Mucosa of rectum (tissue), 2 donors: Measurements from ENCODE around the gene GLTP.

Experiments used
- H3K27ac ChIP-seq, 2 donors: one replicate each; pipeline ENCODE4 v1.7.0; 2013; ENCODE audit warnings: inconsistent platforms in 2 of 2, low read depth in 2 of 2, low read length in 2 of 2
- H3K27me3 ChIP-seq, 2 donors: one replicate each; pipeline ENCODE4 v1.7.0; 2013; ENCODE audit warnings: low read length in 2 of 2; ENCODE audit not compliant: control insufficient read depth in 2 of 2, insufficient read depth in 2 of 2
- H3K36me3 ChIP-seq, 2 donors: one replicate each; pipeline ENCODE4 v1.7.0; 2013; ENCODE audit warnings: low read length in 2 of 2; ENCODE audit not compliant: control insufficient read depth in 2 of 2, insufficient read depth in 2 of 2
- H3K4me1 ChIP-seq, 2 donors: one replicate each; pipeline ENCODE4 v1.7.0; 2013; ENCODE audit warnings: low read length in 2 of 2, mild to moderate bottlenecking in 1 of 2; ENCODE audit not compliant: control insufficient read depth in 2 of 2, insufficient read depth in 2 of 2
- H3K4me3 ChIP-seq, 2 donors: one replicate each; pipeline ENCODE4 v1.7.0; 2013; ENCODE audit warnings: low read length in 2 of 2
- H3K9ac ChIP-seq, 2 donors: one replicate each; pipeline ENCODE4 v1.7.0; 2013; ENCODE audit warnings: low read length in 2 of 2, low read depth in 1 of 2, mild to moderate bottlenecking in 1 of 2
- H3K9me3 ChIP-seq, 2 donors: one replicate each; pipeline ENCODE4 v1.7.0; 2013; ENCODE audit warnings: low read length in 2 of 2; ENCODE audit not compliant: control insufficient read depth in 2 of 2
- donor health status: healthy.
- donor health status: Normal muscosa, but diverticular disease.

The GLTP gene

GRCh38 chr12:109815225-109815624, 65.1 kb downstream of the GLTP start:
- H3K4me3 ChIP-seq: no peak overlapping the region
- H3K36me3 ChIP-seq: no peaks in the 10 kb centered on the region
- peaks cover 0 to 2% of the 10 kb centered on the region in 2 donors for H3K27me3 ChIP-seq
- H3K9me3 ChIP-seq: no peaks in the 10 kb centered on the region
- H3K27ac ChIP-seq: no peak overlapping the region
- H3K9ac ChIP-seq: no peak overlapping the region
- H3K4me1 ChIP-seq: no peaks in the 10 kb centered on the region

- H3K27me3 ChIP-seq: no peaks in the 10 kb centered on the region
- no peaks in the 10 kb centered on the region for H3K4me1 ChIP-seq
- H3K4me3 ChIP-seq: no peak overlapping the region
- no peaks in the 10 kb centered on the region for H3K9me3 ChIP-seq
- no peak overlapping the region for H3K27ac ChIP-seq
- H3K36me3 ChIP-seq: no peaks in the 10 kb centered on the region
- no peak overlapping the region for H3K9ac ChIP-seq
These were observed 65.7 kb downstream of the GLTP start for GRCh38 chr12:109814600-109815150.

- H3K4me3 ChIP-seq: no peak overlapping the region
- no peaks in the 10 kb centered on the region for H3K9me3 ChIP-seq
- no peaks in the 10 kb centered on the region for H3K36me3 ChIP-seq
- no peak overlapping the region for H3K9ac ChIP-seq
- H3K27me3 ChIP-seq: no peaks in the 10 kb centered on the region
- no peak overlapping the region for H3K27ac ChIP-seq
- H3K4me1 ChIP-seq: no peaks in the 10 kb centered on the region
These were observed 66.4 kb downstream of the GLTP start for GRCh38 chr12:109813810-109814416.

GRCh38 chr12:109811624-109811995, 68.7 kb downstream of the GLTP start:
- no peak overlapping the region for H3K27ac ChIP-seq
- no peaks in the 10 kb centered on the region for H3K27me3 ChIP-seq
- H3K9ac ChIP-seq: no peak overlapping the region
- no peaks in the 10 kb centered on the region for H3K9me3 ChIP-seq
- H3K4me1 ChIP-seq: no peaks in the 10 kb centered on the region
- H3K36me3 ChIP-seq: no peaks in the 10 kb centered on the region
- H3K4me3 ChIP-seq: no peak overlapping the region

- H3K4me3 ChIP-seq: no peak overlapping the region
- no peak overlapping the region for H3K9ac ChIP-seq
- H3K27me3 ChIP-seq: no peaks in the 10 kb centered on the region
- H3K27ac ChIP-seq: no peak overlapping the region
- no peaks in the 10 kb centered on the region for H3K4me1 ChIP-seq
- H3K36me3 ChIP-seq: no peaks in the 10 kb centered on the region
- H3K9me3 ChIP-seq: no peaks in the 10 kb centered on the region
These were observed 69.3 kb downstream of the GLTP start for GRCh38 chr12:109810954-109811623.

GRCh38 chr12:109808876-109809646, 71.3 kb downstream of the GLTP start:
- Histone ChIP-seq H3K27me3 (no peaks in the 10 kb centered on the region), H3K27ac (no peak overlapping the region), H3K9me3 (no peaks in the 10 kb centered on the region), H3K4me1 (no peaks in the 10 kb centered on the region), H3K4me3 (no peak overlapping the region), H3K36me3 (no peaks in the 10 kb centered on the region), H3K9ac (no peak overlapping the region)

- Histone ChIP-seq H3K4me3 (no peak overlapping the region), H3K36me3 (no peaks in the 10 kb centered on the region), H3K27ac (no peak overlapping the region), H3K4me1 (no peaks in the 10 kb centered on the region), H3K27me3 (no peaks in the 10 kb centered on the region), H3K9me3 (no peaks in the 10 kb centered on the region), H3K9ac (no peak overlapping the region)
These were observed 72.2 kb downstream of the GLTP start for GRCh38 chr12:109807954-109808643.

GRCh38 chr12:109804820-109805761, 75.2 kb downstream of the GLTP start:
- H3K4me3 ChIP-seq: no peak overlapping the region
- no peaks in the 10 kb centered on the region for H3K4me1 ChIP-seq
- no peaks in the 10 kb centered on the region for H3K36me3 ChIP-seq
- no peaks in the 10 kb centered on the region for H3K9me3 ChIP-seq
- no peak overlapping the region for H3K9ac ChIP-seq
- no peaks in the 10 kb centered on the region for H3K27me3 ChIP-seq
- H3K27ac ChIP-seq: no peak overlapping the region

- H3K36me3 ChIP-seq: no peaks in the 10 kb centered on the region
- H3K4me3 ChIP-seq: no peak overlapping the region
- no peaks in the 10 kb centered on the region for H3K4me1 ChIP-seq
- H3K27me3 ChIP-seq: no peaks in the 10 kb centered on the region
- H3K9ac ChIP-seq: no peak overlapping the region
- H3K9me3 ChIP-seq: no peaks in the 10 kb centered on the region
- H3K27ac ChIP-seq: no peak overlapping the region
These were observed 76.7 kb downstream of the GLTP start for GRCh38 chr12:109803678-109804077.
